GM23338 (cell line): Measurements from ENCODE around the gene SEC24A. TPM values are rescaled to one million over a fixed set of nuclear protein-coding genes. Genes with fewer than 3 reads are reported as not detected.

Experiments used
- ATAC-seq: fragments of 200-7000 bp; cut with Tn5 transposase; 3 replicates; pipeline ENCODE4 v1.9.1; 2020
- DNase-seq: peaks from one replicate; pipeline ENCODE4 v3.0.0-alpha.2; 2015; ENCODE audit warnings: low spot score
- H2AFZ ChIP-seq: fragments of 200-600 bp; sonication (generic); 2 replicates; pipeline ENCODE4 v1.8.0; 2016; ENCODE audit warnings: antibody characterized with exemption, mild to moderate bottlenecking, moderate library complexity
- H3F3A ChIP-seq: fragments of 200-600 bp; sonication (generic); replicated peaks from 2 replicates; pipeline ENCODE4 v1.8.0; 2017; ENCODE audit warnings: antibody characterized with exemption, mixed run types, low read depth
- H3K27ac ChIP-seq: fragments of 200-600 bp; sonication (generic); 2 replicates; pipeline ENCODE4 v1.6.1; 2016; ENCODE audit warnings: low read depth
- H3K27me3 ChIP-seq: fragments of 200-600 bp; sonication (generic); 2 replicates; pipeline ENCODE4 v1.8.0; 2016; ENCODE audit warnings: mild to moderate bottlenecking, mixed run types, moderate library complexity; ENCODE audit not compliant: insufficient read depth
- H3K36me3 ChIP-seq: fragments of 200-600 bp; sonication (generic); 2 replicates; pipeline ENCODE4 v1.8.0; 2016; ENCODE audit warnings: mild to moderate bottlenecking; ENCODE audit not compliant: insufficient read depth
- H3K4me1 ChIP-seq: fragments of 200-600 bp; sonication (generic); 2 replicates; pipeline ENCODE4 v1.8.0; 2016; ENCODE audit warnings: mild to moderate bottlenecking, moderate library complexity; ENCODE audit not compliant: insufficient read depth
- H3K4me2 ChIP-seq: fragments of 200-600 bp; sonication (generic); 2 replicates; pipeline ENCODE4 v1.7.1; 2017; ENCODE audit warnings: mixed run types
- H3K4me3 ChIP-seq: fragments of 200-600 bp; sonication (generic); 2 replicates; pipeline ENCODE4 v1.6.1; 2016; ENCODE audit warnings: mixed run types
- H3K79me2 ChIP-seq: fragments of 200-600 bp; sonication (generic); replicated peaks from 2 replicates; pipeline ENCODE4 v1.8.0; 2017; ENCODE audit warnings: mild to moderate bottlenecking; ENCODE audit not compliant: insufficient read depth
- H3K9me2 ChIP-seq: fragments of 200-600 bp; sonication (generic); 2 replicates; pipeline ENCODE4 v1.8.0; 2017; ENCODE audit not compliant: insufficient read depth
- H4K20me1 ChIP-seq: fragments of 200-600 bp; sonication (generic); replicated peaks from 2 replicates; pipeline ENCODE4 v1.8.0; 2017; ENCODE audit warnings: mild to moderate bottlenecking; ENCODE audit not compliant: insufficient read depth
- H3K27ac Mint-ChIP-seq: 2 replicates; pipeline ENCODE4 v1.8.0; 2020; ENCODE audit warnings: inconsistent platforms, mild to moderate bottlenecking, moderate library complexity, mixed read lengths
- H3K27me3 Mint-ChIP-seq: 3 replicates; pipeline ENCODE4 v1.8.0; 2022; ENCODE audit warnings: low read depth, mild to moderate bottlenecking, moderate library complexity, mixed read lengths, inconsistent platforms; ENCODE audit not compliant: insufficient read depth, poor library complexity
- H3K36me3 Mint-ChIP-seq: 3 replicates; pipeline ENCODE4 v1.8.0; 2021; ENCODE audit warnings: low read depth, mild to moderate bottlenecking, inconsistent platforms, moderate library complexity, mixed read lengths
- H3K4me1 Mint-ChIP-seq: 3 replicates; pipeline ENCODE4 v1.8.0; 2020; ENCODE audit warnings: mild to moderate bottlenecking, inconsistent platforms, mixed read lengths
- H3K4me3 Mint-ChIP-seq: 3 replicates; pipeline ENCODE4 v1.8.0; 2021; ENCODE audit warnings: moderate library complexity, mild to moderate bottlenecking, inconsistent platforms, mixed read lengths
- H3K9me3 Mint-ChIP-seq: 3 replicates; pipeline ENCODE4 v1.8.0; 2020; ENCODE audit warnings: moderate library complexity, mild to moderate bottlenecking, inconsistent platforms, mixed read lengths
- CREB1 ChIP-seq: fragments of 250-450 bp; sonication (Bioruptor Pico); IDR thresholded peaks from 2 replicates; pipeline ENCODE4 v1.5.0; 2020; ENCODE audit warnings: low read depth, mild to moderate bottlenecking, moderate library complexity
- EZH2 ChIP-seq: fragments of 200-600 bp; sonication (generic); IDR thresholded peaks from one replicate; pipeline ENCODE4 v1.8.0; 2017; ENCODE audit warnings: antibody characterized with exemption, mild to moderate bottlenecking, low read depth; ENCODE audit not compliant: unreplicated experiment
- JUNB ChIP-seq: IDR thresholded peaks from one replicate; pipeline ENCODE4 v1.6.1; 2016; ENCODE audit warnings: antibody characterized with exemption; ENCODE audit not compliant: unreplicated experiment
- POLR2AphosphoS5 ChIP-seq: IDR thresholded peaks from 2 replicates; pipeline ENCODE4 v1.6.1; 2016; ENCODE audit warnings: antibody characterized with exemption, low read depth
- STAT1 ChIP-seq: IDR thresholded peaks from one replicate; pipeline ENCODE4 v1.6.1; 2016; ENCODE audit warnings: antibody characterized with exemption; ENCODE audit not compliant: unreplicated experiment
- ZNF114 ChIP-seq: fragments of 250-450 bp; sonication (Bioruptor Pico); IDR thresholded peaks from 2 replicates; pipeline ENCODE4 v1.5.0; 2020; ENCODE audit warnings: mild to moderate bottlenecking, moderate library complexity
- ZNF331 ChIP-seq: fragments of 250-450 bp; sonication (Bioruptor Pico); IDR thresholded peaks from 2 replicates; pipeline ENCODE4 v1.5.0; 2020; ENCODE audit warnings: low read depth, mild to moderate bottlenecking, moderate library complexity
- polyA plus RNA-seq: library from polyadenylated mRNA; unstranded; fragments of >200 nt; fragmentation: Nextera tagmentation; extraction: Ambion mirVana; gene quantifications from 2 replicates; pipeline ENCODE4 v1.2.1, GENCODE V29; 2016
- total RNA-seq: library from RNA; depleted of rRNA; stranded (reverse); fragments of >200 nt; shearing (Covaris generic); gene quantifications from 2 replicates; pipeline ENCODE4 v1.2.3, GENCODE V29; 2014
- TF ChIP-seq, protein P1 (sequence below): fragments of 250-450 bp; sonication (Bioruptor Pico); IDR thresholded peaks from 2 replicates; pipeline ENCODE4 v1.5.0; 2020; ENCODE audit warnings: mild to moderate bottlenecking, moderate library complexity
- TF ChIP-seq, protein P2 (sequence below): IDR thresholded peaks from 2 replicates; pipeline ENCODE4 v1.6.1; 2016; ENCODE audit warnings: antibody characterized with exemption
- TF ChIP-seq, protein P3 (sequence below): IDR thresholded peaks from one replicate; pipeline ENCODE4 v1.6.1; 2018; ENCODE audit warnings: antibody characterized with exemption; ENCODE audit not compliant: unreplicated experiment
- TF ChIP-seq, protein P4 (sequence below), 2 experiments: fragments of 200-600 bp in 1 of 2; sonication (generic) in 1 of 2; conservative IDR thresholded peaks; 2 replicates each; pipeline versions ENCODE4 v1.5.1 to v1.6.1; 2016 to 2017; ENCODE audit warnings: antibody characterized with exemption in 2 of 2, low read depth in 2 of 2, mild to moderate bottlenecking in 2 of 2, moderate library complexity in 1 of 2

The SEC24A gene
- total and polyA plus RNA-seq, 2 experiments from 2014 or later: 8.1 to 36.5 TPM

DNA sequence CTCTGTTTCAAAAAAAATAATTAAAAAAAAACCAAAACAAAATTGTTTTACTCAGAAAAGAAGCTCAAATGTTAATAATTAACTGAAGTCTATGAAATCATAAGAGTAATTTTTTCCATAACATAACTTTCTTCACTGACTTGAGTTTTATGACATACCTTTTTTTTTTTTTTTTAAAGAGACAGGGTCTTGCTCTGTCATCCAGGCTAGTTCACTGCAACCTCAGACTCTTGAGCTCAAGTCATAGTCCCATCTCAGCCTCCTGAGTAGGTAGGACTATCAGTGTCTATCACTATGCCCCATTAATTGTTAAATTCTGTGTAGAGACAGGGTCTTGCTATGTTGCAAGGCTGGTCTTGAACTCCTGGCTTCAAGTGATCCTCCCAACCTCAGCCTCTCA, 37.9 kb upstream of the SEC24A start (continued):
- TF ChIP-seq, protein P1, sequence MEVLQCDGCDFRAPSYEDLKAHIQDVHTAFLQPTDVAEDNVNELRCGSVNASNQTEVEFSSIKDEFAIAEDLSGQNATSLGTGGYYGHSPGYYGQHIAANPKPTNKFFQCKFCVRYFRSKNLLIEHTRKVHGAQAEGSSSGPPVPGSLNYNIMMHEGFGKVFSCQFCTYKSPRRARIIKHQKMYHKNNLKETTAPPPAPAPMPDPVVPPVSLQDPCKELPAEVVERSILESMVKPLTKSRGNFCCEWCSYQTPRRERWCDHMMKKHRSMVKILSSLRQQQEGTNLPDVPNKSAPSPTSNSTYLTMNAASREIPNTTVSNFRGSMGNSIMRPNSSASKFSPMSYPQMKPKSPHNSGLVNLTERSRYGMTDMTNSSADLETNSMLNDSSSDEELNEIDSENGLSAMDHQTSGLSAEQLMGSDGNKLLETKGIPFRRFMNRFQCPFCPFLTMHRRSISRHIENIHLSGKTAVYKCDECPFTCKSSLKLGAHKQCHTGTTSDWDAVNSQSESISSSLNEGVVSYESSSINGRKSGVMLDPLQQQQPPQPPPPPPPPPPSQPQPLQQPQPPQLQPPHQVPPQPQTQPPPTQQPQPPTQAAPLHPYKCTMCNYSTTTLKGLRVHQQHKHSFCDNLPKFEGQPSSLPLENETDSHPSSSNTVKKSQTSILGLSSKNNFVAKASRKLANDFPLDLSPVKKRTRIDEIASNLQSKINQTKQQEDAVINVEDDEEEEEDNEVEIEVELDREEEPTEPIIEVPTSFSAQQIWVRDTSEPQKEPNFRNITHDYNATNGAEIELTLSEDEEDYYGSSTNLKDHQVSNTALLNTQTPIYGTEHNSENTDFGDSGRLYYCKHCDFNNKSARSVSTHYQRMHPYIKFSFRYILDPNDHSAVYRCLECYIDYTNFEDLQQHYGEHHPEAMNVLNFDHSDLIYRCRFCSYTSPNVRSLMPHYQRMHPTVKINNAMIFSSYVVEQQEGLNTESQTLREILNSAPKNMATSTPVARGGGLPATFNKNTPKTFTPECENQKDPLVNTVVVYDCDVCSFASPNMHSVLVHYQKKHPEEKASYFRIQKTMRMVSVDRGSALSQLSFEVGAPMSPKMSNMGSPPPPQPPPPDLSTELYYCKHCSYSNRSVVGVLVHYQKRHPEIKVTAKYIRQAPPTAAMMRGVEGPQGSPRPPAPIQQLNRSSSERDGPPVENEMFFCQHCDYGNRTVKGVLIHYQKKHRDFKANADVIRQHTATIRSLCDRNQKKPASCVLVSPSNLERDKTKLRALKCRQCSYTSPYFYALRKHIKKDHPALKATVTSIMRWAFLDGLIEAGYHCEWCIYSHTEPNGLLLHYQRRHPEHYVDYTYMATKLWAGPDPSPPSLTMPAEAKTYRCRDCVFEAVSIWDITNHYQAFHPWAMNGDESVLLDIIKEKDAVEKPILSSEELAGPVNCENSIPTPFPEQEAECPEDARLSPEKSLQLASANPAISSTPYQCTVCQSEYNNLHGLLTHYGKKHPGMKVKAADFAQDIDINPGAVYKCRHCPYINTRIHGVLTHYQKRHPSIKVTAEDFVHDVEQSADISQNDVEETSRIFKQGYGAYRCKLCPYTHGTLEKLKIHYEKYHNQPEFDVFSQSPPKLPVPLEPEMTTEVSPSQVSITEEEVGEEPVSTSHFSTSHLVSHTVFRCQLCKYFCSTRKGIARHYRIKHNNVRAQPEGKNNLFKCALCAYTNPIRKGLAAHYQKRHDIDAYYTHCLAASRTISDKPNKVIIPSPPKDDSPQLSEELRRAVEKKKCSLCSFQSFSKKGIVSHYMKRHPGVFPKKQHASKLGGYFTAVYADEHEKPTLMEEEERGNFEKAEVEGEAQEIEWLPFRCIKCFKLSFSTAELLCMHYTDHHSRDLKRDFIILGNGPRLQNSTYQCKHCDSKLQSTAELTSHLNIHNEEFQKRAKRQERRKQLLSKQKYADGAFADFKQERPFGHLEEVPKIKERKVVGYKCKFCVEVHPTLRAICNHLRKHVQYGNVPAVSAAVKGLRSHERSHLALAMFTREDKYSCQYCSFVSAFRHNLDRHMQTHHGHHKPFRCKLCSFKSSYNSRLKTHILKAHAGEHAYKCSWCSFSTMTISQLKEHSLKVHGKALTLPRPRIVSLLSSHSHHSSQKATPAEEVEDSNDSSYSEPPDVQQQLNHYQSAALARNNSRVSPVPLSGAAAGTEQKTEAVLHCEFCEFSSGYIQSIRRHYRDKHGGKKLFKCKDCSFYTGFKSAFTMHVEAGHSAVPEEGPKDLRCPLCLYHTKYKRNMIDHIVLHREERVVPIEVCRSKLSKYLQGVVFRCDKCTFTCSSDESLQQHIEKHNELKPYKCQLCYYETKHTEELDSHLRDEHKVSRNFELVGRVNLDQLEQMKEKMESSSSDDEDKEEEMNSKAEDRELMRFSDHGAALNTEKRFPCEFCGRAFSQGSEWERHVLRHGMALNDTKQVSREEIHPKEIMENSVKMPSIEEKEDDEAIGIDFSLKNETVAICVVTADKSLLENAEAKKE (CRISPR knock-in tag): no peak
- TF ChIP-seq, protein P2, sequence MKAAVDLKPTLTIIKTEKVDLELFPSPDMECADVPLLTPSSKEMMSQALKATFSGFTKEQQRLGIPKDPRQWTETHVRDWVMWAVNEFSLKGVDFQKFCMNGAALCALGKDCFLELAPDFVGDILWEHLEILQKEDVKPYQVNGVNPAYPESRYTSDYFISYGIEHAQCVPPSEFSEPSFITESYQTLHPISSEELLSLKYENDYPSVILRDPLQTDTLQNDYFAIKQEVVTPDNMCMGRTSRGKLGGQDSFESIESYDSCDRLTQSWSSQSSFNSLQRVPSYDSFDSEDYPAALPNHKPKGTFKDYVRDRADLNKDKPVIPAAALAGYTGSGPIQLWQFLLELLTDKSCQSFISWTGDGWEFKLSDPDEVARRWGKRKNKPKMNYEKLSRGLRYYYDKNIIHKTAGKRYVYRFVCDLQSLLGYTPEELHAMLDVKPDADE: no peak

DNA sequence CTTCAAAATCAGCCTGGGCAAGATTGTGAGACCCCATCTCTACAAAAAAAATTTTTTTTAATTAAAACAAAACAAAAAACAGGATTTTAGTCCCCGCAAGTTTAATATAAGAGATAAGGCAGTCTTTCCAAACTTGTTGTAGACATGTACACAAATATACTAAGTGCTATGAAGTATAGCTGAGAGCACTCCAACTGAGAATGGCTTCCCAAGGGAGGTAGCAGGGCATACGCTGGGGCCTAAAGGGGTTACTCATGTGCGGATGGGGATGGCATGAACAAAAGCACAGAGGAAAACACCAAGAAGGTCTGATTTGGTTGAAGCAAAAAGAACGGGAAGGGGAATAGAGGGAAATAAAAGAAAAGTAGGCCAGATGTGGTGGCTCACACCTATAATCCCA, 37.1 kb upstream of the SEC24A start:
- no peak for ATAC-seq
- TF ChIP-seq JUNB: no peak
- no peak for TF ChIP-seq POLR2AphosphoS5
- no peak for TF ChIP-seq STAT1
- TF ChIP-seq ZNF114 (CRISPR knock-in tag): no peak
- TF ChIP-seq EZH2: no peak
- TF ChIP-seq, protein P3, sequence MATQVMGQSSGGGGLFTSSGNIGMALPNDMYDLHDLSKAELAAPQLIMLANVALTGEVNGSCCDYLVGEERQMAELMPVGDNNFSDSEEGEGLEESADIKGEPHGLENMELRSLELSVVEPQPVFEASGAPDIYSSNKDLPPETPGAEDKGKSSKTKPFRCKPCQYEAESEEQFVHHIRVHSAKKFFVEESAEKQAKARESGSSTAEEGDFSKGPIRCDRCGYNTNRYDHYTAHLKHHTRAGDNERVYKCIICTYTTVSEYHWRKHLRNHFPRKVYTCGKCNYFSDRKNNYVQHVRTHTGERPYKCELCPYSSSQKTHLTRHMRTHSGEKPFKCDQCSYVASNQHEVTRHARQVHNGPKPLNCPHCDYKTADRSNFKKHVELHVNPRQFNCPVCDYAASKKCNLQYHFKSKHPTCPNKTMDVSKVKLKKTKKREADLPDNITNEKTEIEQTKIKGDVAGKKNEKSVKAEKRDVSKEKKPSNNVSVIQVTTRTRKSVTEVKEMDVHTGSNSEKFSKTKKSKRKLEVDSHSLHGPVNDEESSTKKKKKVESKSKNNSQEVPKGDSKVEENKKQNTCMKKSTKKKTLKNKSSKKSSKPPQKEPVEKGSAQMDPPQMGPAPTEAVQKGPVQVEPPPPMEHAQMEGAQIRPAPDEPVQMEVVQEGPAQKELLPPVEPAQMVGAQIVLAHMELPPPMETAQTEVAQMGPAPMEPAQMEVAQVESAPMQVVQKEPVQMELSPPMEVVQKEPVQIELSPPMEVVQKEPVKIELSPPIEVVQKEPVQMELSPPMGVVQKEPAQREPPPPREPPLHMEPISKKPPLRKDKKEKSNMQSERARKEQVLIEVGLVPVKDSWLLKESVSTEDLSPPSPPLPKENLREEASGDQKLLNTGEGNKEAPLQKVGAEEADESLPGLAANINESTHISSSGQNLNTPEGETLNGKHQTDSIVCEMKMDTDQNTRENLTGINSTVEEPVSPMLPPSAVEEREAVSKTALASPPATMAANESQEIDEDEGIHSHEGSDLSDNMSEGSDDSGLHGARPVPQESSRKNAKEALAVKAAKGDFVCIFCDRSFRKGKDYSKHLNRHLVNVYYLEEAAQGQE: no peak
- no peak for TF ChIP-seq ZNF331 (CRISPR knock-in tag)
- TF ChIP-seq, protein P4, sequence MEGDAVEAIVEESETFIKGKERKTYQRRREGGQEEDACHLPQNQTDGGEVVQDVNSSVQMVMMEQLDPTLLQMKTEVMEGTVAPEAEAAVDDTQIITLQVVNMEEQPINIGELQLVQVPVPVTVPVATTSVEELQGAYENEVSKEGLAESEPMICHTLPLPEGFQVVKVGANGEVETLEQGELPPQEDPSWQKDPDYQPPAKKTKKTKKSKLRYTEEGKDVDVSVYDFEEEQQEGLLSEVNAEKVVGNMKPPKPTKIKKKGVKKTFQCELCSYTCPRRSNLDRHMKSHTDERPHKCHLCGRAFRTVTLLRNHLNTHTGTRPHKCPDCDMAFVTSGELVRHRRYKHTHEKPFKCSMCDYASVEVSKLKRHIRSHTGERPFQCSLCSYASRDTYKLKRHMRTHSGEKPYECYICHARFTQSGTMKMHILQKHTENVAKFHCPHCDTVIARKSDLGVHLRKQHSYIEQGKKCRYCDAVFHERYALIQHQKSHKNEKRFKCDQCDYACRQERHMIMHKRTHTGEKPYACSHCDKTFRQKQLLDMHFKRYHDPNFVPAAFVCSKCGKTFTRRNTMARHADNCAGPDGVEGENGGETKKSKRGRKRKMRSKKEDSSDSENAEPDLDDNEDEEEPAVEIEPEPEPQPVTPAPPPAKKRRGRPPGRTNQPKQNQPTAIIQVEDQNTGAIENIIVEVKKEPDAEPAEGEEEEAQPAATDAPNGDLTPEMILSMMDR (conservative IDR thresholded peaks at IDR 0.05; ENCODE audit: low read depth in 2 of 2): no peak
- TF ChIP-seq CREB1 (CRISPR knock-in tag): no peak

More for the DNA sequence above, 37.1 kb upstream of the SEC24A start:
- H3K36me3 Mint-ChIP-seq: peaks cover 49% of the 10 kb centered on the region; the same call in 2 of the 3 replicates
- no peak overlapping the region for H3K4me3 Mint-ChIP-seq
- H2AFZ ChIP-seq: no peak overlapping the region
- H3K27me3 Mint-ChIP-seq: no peaks in the 10 kb centered on the region
- 0 out of 2 replicates have a peak, but pooled peaks cover 4% of the 10 kb centered on the region for H3K4me1 ChIP-seq
- H3F3A ChIP-seq: 0 out of 2 replicates have a peak, but pooled peaks cover 5% of the 10 kb centered on the region
- H3K27ac Mint-ChIP-seq: peak overlapping the region; percentile 60; the same call in 1 of the 2 replicates
- no peaks in the 10 kb centered on the region for H3K9me2 ChIP-seq
- H3K4me2 ChIP-seq: no peak overlapping the region
- H3K27ac ChIP-seq: peak overlapping the region; percentile 50
- H3K9me3 Mint-ChIP-seq: no peaks in the 10 kb centered on the region
- H3K27me3 ChIP-seq: no peaks in the 10 kb centered on the region
- peaks cover 7% of the 10 kb centered on the region; the same call in 2 of the 3 replicates for H3K4me1 Mint-ChIP-seq
- no peak for DNase-seq
- peaks cover 4% of the 10 kb centered on the region; the same call in 1 of the 2 replicates for H3K36me3 ChIP-seq
- no peak overlapping the region for H3K4me3 ChIP-seq
- no peaks in the 10 kb centered on the region for H4K20me1 ChIP-seq
- no peaks in the 10 kb centered on the region for H3K79me2 ChIP-seq
